HG02973 (cell line): ENCODE results near the gene GRK5.

ENCODE experiments used
- ATAC-seq: cut with Tn5 transposase; IDR thresholded peaks from one replicate; pipeline ENCODE4 v1.9.1; 2021; ENCODE audit warnings: moderate library complexity; ENCODE audit not compliant: unreplicated experiment

The GRK5 gene

DNA sequence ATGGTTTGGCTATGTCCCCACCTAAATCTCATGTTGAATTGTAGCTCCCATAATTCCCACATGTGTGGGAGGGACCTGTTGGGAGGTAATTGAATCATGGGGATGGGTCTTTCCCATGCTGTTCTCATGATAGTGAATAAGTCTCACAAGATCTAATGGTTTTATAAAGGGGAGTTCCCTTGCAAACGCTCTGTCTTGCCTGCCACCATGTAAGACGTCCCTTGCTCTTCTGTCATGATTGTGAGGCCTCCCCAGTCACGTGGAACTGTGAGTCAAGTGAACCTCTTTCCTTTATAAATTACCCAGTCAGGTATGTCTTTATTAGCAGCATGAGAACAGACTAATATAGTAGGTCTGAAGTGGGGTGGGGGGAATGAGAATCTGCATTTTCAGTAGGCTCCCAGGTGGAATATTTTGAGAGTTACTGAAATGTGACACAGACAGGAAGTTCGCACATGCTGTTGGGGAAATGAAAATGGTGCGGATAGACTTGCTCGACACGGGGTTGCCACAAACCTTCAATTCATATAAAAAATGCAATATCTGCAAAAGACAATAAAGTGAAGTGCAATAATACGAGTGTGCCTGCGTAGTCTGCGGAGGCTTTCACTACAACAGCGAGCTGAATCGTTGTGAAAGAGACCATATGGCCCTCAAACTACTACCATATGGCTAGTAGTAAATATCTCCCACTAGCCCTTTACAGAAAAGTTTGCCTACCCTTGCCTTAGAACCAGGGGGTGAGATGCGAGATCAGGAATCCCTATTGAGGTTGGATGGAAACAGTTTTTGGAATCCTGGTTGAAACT, 166.1 kb downstream of the GRK5 start:
- ATAC-seq: no peak

DNA sequence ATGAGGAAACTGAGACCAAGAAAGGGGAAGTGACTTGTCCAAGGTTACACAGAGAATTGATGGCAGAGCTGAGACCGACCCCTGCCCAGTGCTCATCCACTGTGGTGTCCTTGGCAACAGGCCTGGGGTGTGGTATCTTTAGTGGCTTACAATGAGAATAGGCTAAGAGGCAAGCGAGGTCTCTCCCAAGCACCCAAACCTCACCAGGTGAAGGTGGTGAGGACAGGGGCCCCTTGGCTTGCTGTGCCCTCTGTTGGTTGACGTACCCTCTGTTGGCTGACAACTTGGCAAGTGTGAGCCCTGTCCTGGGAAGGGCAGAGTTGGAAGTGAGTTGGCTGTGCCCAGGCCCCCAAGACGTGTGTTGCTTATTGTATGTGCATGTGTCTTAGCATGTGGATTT, 166.9 kb downstream of the GRK5 start:
- no peak for ATAC-seq

GRCh38 chr10:119375574-119376272, 168.4 kb downstream of the GRK5 start:
- no peak for ATAC-seq

DNA sequence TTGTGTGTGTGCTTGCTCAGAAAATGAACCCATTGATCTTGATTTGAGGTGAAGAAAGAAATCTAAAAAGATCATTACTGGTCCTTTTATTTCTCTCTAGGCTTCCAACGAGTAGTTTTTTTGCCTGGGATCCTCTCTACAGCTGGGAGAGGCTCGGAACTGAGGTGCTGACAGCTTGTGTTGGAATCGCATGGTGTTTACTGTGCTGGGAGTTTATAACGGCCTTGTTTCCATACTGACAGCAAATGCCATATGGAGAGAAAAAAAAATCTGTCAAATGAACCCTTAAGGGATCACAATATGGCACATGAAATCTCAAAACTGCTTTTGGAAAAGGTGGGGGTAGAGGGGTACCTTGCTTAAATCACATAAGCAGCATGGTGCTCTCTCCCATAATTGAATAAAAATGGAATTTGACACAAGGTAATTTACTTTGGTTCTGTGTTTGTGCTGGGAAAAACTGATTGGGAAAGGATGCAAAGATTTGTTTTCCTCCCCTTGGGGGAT, 170.1 kb downstream of the GRK5 start:
- no peak for ATAC-seq

DNA sequence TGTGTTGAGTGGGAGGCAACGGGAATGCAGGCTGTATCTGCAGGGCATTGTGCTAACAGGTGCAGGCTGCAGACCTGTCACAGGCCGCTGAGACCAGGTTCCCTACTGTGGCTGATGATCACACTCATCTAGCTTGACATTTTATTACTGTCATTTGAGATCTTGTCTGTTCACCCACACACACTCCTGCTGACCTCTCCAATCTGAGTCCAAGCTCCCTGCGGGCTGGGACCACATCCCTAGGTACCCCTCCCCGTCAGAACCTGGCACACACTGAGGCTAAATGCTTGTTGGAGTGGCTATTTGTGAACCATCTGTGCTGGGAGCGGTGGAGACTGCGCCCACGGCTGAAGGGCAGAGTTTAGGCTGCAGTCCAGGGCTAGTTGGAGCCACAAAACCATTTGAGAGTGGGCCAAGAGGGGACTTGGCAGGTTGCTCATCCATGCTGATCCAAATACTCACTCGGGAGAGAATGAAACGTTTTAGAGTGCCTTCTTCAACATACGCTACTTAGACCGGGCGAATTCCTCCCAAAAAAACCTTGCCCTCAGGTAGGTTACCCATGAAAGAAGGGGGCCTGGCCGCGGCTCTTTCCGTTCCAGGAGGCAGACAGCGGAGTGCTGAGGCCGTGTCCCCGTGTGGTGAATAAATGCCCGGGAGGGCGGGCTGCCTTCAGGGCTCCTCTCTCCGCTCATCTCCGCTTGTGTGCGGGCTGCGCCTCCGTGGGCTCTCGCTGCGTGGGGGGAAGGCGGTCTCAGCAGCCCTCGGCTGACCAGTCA, 170.8 kb downstream of the GRK5 start:
- no peak for ATAC-seq

- no peak for ATAC-seq
These were observed 171.3 kb downstream of the GRK5 start for GRCh38 chr10:119378737-119379067.

GRCh38 chr10:119379466-119380071, 172.2 kb downstream of the GRK5 start:
- no peak for ATAC-seq

DNA sequence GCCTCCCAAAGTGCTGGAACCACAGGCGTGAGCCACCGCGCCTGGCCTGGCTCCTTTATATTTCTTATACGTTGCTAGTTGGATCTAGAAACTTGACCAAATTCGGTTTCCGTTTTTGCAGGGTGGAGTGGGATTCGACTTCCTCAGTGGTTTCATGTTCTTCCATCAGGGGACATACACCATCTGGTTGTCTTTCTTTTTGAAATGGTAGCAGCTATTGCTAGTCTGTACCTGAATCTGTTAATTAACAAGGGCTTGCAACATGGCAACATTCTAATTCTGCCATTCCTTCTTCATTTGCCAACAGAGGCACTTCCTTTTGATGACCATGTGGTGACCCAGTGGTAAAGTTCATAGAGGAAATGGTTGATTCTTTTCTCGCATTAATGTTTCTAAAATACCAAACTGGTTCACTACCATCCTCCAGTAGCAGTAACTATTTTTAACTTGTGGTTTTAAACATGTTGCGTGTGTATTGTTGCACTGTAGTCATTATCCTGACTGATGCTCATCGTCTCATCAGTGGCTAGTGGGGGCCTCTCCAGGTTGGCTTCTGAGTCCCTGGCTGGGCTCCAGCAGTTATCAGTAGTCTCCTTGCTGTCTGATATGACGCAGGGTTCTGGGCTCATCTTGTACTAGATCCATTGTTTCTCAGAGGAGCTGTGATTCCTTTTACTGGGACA, 175.9 kb downstream of the GRK5 start:
- no peak for ATAC-seq

- ATAC-seq: no peak
These were observed 176.8 kb downstream of the GRK5 start for GRCh38 chr10:119384127-119384526.

GRCh38 chr10:119386666-119387065, 179.3 kb downstream of the GRK5 start:
- no peak for ATAC-seq

DNA sequence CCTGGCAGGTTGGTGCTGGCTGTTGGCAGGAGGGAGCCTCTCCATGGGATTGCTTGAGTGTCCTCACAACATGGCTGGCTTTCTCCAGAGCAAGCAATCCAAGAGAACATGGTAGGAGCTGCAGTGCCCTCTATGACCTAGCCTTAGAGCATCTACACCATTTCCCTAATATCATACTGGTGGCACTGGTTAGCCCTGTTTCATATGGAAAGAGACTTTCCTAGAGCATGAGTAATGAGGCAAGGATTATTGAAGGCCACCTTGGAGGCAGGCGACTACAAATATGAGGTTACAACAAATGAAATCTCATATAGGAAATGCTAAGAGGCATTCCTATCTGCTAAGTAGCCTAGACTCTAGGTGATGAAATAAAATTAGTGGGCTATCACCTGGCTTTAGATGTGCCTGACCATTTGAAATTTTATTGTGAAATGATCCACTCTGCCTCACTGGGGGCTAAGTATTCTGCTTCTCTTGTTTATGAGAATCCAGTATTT, 181.5 kb downstream of the GRK5 start:
- ATAC-seq: no peak

DNA sequence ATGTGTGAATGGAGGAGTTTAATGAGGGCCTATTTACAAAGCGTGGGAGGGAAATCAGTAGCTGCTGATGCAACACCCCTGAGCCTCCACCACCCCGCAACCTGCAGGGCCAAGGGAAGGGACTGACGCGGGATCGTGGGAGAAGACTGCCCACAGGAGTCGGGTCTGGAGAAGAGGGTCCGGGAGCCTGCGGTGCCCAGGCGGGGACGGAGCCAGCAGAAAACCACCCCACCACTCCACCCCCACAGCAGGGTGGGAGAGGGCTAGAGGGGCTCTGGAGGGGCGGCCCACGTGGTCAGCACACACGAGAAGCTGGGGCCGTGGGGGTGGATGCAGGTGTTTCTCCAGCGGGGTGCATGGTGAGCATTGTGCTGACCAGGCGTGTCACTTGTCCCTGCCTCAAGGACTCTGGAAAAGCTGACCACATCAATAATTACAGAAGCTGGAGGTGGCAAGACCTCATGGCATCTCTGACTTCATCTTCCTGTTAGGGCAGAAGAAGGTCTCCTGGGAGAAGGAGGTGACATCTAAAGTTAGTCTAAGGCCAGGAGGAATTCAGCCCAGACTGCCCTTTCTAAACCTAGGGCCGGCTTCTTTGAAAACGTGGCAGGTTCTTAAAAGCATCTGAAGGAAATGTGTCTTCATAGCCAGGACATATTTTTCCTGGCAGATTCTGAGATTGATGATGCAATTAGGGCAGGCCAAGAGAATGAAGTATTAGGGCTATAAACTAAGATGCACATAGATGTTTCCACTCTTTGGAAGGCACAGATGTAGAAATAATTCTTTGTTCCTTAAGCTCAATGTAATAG, 184.3 kb downstream of the GRK5 start:
- ATAC-seq: no peak

DNA sequence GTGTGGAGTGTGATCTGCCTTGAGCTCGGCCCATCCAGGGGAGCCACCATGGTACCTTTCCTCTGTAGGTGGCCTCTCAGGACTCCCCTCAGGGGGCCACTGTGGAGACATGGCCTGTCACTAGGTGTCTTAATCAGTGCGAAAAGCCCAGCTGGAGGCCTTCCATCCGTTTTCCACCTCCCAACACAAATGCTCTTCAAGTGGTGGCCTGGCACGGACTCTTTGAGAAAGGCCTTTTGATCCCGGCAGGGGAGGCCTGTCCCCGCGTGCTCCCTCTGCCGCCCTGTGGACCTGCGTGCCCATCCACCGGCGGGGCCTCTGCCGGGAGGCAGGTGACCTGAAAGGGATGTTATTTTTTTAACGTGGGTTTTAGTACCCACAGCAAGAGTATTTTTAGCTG, 185.6 kb downstream of the GRK5 start:
- ATAC-seq: no peak

GRCh38 chr10:119393421-119393820, 186.1 kb downstream of the GRK5 start:
- ATAC-seq: no peak

DNA sequence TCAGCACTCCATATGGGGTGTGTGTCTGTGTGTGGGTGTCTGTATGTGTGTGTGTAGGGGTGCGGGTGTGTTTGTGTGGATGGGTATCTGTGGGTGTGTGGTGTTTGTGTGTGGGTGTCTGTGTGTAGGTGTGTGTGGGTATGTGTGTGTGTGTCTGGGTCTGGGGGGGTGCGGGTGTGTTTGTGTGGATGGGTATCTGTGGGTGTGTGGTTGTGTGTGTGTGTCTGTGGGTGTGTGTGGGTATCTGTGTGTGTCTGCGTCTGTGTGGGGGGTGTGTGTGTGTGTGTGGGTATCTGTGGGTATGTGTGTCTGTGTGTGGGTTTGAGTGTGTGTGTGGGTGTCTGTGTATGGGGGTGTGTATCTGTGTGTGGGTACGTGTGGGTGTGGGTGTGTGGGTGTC, 186.5 kb downstream of the GRK5 start:
- no peak for ATAC-seq

GRCh38 chr10:119394657-119395279, 187.4 kb downstream of the GRK5 start:
- no peak for ATAC-seq

DNA sequence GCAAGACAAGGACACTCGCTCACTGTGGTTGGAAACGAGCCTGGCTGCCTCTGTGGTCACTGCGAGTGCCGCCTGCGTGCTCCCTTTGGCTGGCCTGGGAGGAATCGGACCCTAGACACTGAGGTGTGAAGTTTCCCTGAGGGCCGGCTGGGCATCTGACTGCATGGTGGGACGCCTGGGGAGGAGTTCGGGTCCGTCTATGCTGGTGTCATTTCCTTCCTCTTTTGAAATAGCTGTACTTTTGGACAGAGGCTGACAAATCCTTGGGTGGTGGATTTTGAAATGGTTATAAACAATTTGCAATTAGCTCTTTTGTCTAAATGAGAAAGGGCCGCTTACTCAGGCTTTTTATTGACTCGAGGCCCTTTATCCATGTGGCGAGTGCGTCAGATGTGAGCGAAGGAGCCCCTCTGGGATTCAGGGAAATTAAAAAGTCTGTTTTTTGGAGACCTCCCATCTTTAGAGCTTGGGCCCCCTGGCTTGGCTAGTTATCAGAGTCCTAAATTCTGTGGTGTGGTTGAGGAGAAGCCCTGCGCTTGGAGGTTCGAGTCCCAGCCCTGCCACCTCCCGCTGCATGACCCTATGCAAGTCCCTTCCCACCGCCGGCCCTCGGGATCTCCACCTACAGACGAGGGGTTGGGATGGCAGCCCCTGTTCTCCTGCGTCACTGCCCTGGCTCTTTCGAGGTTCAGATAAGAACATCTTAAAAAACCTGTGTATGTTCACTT, 188.1 kb downstream of the GRK5 start:
- no peak for ATAC-seq

- ATAC-seq: no peak
These were observed 188.8 kb downstream of the GRK5 start for GRCh38 chr10:119396008-119396708.
